ENCODE data around the gene FAM184A. TPM values are rescaled to one million over a fixed set of nuclear protein-coding genes. Genes with fewer than 3 reads are reported as not detected.

Gene FAM184A
- total RNA-seq, 1 experiment from 2014 or later: 13.3 TPM

DNA sequence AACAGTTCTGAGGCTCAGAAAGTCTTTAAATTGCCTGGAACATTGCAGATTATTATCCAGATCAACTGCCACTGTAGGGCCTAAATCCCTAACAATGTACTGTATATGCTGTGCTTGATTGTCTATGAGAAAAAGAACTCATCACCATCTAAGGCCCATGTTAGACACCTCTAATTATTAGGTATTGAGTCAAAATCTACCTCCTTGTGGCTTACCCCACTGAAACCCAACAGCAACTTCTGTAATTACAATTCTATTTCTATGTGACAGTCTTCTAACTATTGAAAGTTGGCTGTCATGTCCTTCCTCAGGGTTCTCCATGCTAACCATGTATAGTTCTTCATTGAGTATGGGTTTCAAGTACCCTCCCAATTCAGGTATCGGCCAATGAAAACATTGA is 157.4 kb downstream of the FAM184A start:
- CTCF ChIA-PET: interaction anchor here (0.9 kb wide), 1 partner anchor 60 kb away, joined by 3 read pairs; no protein-coding TSS in a partner anchor
- POLR2A ChIA-PET: no interaction called here
- TF ChIP-seq IRF2 (CRISPR knock-in tag; IDR thresholded peaks at IDR 0.05; ENCODE audit: borderline replicate concordance, low read depth): no peak
- TF ChIP-seq MXD4 (CRISPR knock-in tag; IDR thresholded peaks at IDR 0.05; ENCODE audit: borderline replicate concordance): no peak
- no peak for TF ChIP-seq FOXK1 (CRISPR knock-in tag; IDR thresholded peaks at IDR 0.05)
- TF ChIP-seq CREB1 (CRISPR knock-in tag; IDR thresholded peaks at IDR 0.05): no peak
- no peak for TF ChIP-seq NFYB (CRISPR knock-in tag; conservative IDR thresholded peaks at IDR 0.05; ENCODE audit: low read depth)
- no peak for TF ChIP-seq RELA (CRISPR knock-in tag; IDR thresholded peaks at IDR 0.05; ENCODE audit: borderline replicate concordance)
- no peak for TF ChIP-seq ZMAT4 (CRISPR knock-in tag; IDR thresholded peaks at IDR 0.05)
- TF ChIP-seq ZBTB43 (CRISPR knock-in tag; IDR thresholded peaks at IDR 0.05): no peak
- TF ChIP-seq MYBL2 (CRISPR knock-in tag; IDR thresholded peaks at IDR 0.05): no peak
- TF ChIP-seq, protein P1, sequence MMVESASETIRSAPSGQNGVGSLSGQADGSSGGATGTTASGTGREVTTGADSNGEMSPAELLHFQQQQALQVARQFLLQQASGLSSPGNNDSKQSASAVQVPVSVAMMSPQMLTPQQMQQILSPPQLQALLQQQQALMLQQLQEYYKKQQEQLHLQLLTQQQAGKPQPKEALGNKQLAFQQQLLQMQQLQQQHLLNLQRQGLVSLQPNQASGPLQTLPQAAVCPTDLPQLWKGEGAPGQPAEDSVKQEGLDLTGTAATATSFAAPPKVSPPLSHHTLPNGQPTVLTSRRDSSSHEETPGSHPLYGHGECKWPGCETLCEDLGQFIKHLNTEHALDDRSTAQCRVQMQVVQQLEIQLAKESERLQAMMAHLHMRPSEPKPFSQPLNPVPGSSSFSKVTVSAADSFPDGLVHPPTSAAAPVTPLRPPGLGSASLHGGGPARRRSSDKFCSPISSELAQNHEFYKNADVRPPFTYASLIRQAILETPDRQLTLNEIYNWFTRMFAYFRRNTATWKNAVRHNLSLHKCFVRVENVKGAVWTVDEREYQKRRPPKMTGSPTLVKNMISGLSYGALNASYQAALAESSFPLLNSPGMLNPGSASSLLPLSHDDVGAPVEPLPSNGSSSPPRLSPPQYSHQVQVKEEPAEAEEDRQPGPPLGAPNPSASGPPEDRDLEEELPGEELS (CRISPR knock-in tag; IDR thresholded peaks at IDR 0.05): no peak
- TF ChIP-seq ZNF396 (CRISPR knock-in tag; IDR thresholded peaks at IDR 0.05; ENCODE audit: borderline replicate concordance): no peak
- TF ChIP-seq MAX (CRISPR knock-in tag; IDR thresholded peaks at IDR 0.05): no peak
- TF ChIP-seq, protein P2, sequence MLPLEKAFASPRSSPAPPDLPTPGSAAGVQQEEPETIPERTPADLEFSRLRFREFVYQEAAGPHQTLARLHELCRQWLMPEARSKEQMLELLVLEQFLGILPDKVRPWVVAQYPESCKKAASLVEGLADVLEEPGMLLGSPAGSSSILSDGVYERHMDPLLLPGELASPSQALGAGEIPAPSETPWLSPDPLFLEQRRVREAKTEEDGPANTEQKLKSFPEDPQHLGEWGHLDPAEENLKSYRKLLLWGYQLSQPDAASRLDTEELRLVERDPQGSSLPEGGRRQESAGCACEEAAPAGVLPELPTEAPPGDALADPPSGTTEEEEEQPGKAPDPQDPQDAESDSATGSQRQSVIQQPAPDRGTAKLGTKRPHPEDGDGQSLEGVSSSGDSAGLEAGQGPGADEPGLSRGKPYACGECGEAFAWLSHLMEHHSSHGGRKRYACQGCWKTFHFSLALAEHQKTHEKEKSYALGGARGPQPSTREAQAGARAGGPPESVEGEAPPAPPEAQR (CRISPR knock-in tag; IDR thresholded peaks at IDR 0.05): no peak
- no peak for TF ChIP-seq PREB (CRISPR knock-in tag; IDR thresholded peaks at IDR 0.05; ENCODE audit: borderline replicate concordance)
- no peak for TF ChIP-seq GTF2I (CRISPR knock-in tag; conservative IDR thresholded peaks at IDR 0.05)

DNA sequence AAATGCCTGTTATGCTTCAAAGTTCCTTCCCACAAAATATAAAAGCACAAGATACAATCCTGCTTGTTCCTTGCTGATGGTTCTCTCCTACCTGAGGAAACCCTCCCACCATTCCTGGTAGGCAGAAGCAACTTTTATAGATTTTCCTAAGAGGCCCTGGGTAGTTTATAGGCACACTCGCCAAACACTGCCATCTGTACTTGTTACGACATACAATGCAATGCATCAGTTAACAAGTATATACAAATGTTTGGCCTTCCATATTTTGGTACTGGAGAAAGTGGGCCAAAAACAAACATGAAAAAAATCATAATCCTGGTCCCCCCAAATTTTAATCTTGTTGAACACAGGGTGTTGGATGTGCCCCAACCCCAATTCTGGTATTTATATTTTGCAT is 160.1 kb downstream of the FAM184A start:
- no peaks in the 10 kb centered on the region for H3K4me1 Mint-ChIP-seq
- ChIA-PET POLR2A (no interaction called here), CTCF (no interaction called here)
- H3K27me3 Mint-ChIP-seq (ENCODE audit: low read depth): no peaks in the 10 kb centered on the region
- H3K9me3 Mint-ChIP-seq: no peaks in the 10 kb centered on the region
- H3K36me3 Mint-ChIP-seq: peaks cover 44% of the 10 kb centered on the region
- DNase-seq (ENCODE audit: low spot score) (no peak), ATAC-seq (no peak)
- no peak for TF ChIP-seq HMGA2 (CRISPR knock-in tag; IDR thresholded peaks at IDR 0.05)
- H3K27ac Mint-ChIP-seq: no peak overlapping the region
- no peak overlapping the region for H3K4me3 Mint-ChIP-seq

More for the DNA sequence above, 157.4 kb downstream of the FAM184A start:
- no peak for ATAC-seq
- H3K4me1 Mint-ChIP-seq: no peaks in the 10 kb centered on the region
- peaks cover 41% of the 10 kb centered on the region for H3K36me3 Mint-ChIP-seq
- H3K4me3 Mint-ChIP-seq: no peak overlapping the region
- no peak overlapping the region for H3K27ac Mint-ChIP-seq
- no peaks in the 10 kb centered on the region for H3K27me3 Mint-ChIP-seq (ENCODE audit: low read depth)
- no peaks in the 10 kb centered on the region for H3K9me3 Mint-ChIP-seq
- DNase-seq (ENCODE audit: low spot score): no peak

Data from WTC11 (cell line).